ENCODE measurements around the gene LAMA1.
A peak's percentile ranks its signal among the peaks of the same experiment; 100 is the strongest.

Gene LAMA1

DNA sequence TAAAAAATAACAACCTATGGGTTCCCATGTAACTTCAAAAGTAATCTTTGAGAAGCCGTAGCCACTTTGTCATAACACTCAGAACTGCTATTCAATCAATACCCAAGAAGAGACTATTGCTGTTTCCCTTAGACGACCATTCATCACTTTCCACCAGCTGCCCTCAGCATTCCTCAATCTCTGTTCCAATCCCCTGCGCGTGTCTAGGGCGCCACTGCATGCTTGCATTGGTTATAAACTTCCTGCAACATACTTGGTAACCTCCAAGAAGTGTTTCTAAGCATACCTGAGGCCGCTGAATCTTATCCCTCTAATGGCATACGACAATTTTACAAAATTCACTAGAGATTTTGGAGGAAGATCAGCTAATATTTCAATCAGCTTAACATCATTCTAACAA lies 134.2 kb downstream of the LAMA1 start:
- DNase-seq (ENCODE audit: low read depth) = no peak

DNA sequence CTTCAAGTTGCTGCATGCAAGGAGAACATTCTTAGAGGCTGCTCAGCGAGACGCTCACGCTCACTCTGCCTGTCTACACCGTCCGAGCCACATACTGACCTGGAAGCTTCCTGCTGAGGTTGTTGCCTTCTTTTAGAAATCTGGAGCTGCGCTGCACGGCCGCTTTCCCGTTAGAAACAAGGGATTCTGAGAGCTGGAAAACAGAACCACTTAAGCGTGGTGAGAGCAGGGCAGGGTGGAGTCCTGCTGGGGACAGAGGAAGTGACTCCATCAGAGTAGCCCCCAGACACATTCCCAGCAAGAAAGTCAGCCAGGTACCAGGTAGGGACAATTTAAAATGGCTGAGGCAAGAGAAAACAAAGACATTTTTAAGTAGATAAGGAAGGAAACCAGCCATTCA lies 135.2 kb downstream of the LAMA1 start:
- no peak for DNase-seq (ENCODE audit: low read depth)

- DNase-seq (ENCODE audit: low read depth) = peak; percentile 52
Observed at GRCh38 chr18:6980363-6980762, 137.2 kb downstream of the LAMA1 start.

DNA sequence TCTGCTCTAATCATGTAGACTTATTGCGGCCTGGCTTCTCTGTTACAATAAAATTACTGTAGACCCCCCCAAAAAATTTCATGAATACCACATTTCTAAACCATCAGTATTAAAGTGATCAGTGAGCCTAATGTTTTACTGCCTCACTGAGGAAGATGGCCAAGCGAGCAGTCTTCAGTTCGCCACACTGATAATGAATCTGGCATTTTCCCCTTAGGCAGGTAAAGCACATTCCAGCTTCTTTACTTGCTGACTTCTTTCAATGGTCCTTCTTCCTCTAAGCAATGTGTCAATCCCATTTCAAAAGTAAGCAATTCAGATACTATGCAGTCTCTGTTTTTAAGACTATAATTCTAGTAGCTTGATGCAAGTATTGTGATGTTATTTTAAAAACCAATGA lies 137.6 kb downstream of the LAMA1 start:
- no peak for DNase-seq (ENCODE audit: low read depth)

DNA sequence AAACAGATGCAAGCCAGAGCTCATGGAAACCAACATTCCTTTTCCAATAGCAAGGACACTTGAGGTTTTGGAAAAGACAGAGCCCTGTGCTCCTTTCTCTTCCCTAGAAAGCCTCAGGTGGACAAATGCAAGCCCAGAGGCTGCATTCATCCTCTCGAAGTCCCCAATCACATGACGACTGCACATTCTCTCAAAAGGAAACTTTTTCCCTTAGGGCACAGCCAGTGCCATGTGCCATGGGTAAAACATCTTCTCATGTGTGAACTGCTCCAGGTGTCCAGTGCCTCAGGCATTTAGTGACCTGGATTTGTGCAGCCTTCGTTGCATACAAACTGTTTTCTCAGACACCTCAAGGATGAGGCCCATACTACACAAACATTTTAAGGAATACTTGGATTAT lies 140.7 kb downstream of the LAMA1 start:
- DNase-seq (ENCODE audit: low read depth) = no peak

DNA sequence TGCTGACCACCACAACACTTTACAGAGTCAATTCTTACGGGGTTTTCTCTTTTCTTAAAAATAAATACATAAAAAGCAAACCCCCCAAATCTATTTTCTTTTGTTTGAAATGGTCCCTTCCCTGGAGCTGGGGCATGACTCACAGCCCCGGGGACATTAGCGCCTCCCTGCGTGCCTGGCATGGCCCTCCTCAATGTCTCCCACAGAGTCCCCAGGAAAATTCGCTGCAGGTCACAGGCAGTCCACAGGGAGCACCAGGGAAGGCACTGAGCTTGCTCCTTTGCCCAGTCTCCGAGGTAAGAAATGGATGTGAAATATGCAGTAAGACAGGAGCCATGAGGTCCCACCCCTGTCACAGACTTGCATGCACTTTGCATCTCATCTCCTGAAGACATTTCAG lies 142.5 kb downstream of the LAMA1 start:
- no peak for DNase-seq (ENCODE audit: low read depth)

- DNase-seq (ENCODE audit: low read depth) = no peak
Observed at GRCh38 chr18:6971823-6972478, 145.6 kb downstream of the LAMA1 start.

DNA sequence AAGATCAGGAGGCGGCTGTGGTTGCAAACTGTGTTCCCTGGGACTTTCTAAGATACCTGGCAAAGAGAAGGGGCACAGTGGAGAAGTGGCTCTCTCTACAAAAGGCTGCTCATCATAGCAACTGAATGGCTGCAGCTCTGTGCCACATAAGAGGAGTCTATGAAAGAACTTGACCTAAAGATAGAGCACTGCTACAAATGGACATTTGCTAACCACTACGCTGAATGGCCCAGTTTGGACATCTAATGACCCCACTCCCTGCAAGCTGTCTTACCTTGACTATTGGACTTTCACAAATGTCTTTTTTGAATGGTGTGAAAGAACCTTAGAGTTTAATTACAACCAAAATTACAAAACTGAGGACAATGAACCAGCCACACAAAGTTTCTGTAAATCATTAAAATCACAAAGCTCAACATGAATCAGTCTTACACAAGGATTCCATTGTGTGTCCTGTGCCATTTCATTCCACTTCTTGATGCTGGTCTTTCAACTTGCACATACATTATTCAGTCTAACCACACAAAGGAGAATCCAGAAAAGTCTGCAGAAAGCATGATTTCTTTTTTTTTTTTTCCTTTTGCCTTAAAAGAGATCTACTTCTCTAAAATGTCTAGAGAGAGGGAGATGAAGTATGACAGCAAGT lies 154.0 kb downstream of the LAMA1 start:
- no peak for DNase-seq (ENCODE audit: low read depth)

DNA sequence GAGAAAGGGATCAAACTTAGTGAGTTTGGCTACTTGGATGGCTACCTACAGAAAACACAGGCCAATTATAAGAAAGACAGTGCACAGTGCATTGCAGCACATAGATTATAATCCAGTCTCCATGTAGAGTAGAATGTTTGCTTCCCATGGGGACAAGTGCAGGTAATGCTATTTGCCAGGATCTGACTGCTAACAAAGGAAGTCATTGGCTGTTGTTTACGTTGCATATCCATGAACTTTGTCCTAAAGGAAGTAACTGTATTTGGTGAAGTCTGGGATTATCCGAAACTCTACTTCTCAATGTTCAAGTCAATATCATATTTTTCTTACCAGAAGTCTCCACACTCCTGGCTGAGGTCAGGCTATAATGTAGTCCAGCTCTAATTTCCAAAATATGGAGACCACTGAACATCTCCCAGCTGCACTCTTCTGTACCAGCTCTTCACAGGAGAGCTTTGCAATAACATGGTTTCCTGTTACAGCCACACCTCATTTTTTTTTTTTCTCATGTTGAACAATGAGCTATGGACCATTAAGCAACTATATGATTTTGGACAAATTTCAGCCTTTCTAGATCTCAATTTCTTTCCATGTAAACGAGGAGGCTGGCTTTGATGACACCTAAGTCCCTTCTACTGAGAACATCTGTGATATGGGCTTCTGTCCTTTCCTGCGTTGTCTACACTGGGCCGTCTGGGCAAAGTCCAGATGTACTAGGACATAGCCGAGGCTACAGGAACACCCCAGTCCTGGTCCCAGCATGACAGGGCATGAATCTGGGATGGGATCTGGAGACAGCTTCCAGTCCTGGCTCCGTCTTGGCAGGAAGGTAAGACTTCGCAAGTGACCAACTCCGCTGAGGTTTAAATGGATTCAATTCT lies 154.8 kb downstream of the LAMA1 start:
- DNase-seq (ENCODE audit: low read depth) = no peak

- DNase-seq (ENCODE audit: low read depth) = no peak
Observed at GRCh38 chr18:6961331-6961730, 156.3 kb downstream of the LAMA1 start.

GRCh38 chr18:6960656-6961055 lies 156.9 kb downstream of the LAMA1 start:
- DNase-seq (ENCODE audit: low read depth) = peak; percentile 60

- no peak for DNase-seq (ENCODE audit: low read depth)
Observed at GRCh38 chr18:6960124-6960523, 157.5 kb downstream of the LAMA1 start.

- DNase-seq (ENCODE audit: low read depth) = no peak
Observed at GRCh38 chr18:6959110-6959509, 158.5 kb downstream of the LAMA1 start.

DNA sequence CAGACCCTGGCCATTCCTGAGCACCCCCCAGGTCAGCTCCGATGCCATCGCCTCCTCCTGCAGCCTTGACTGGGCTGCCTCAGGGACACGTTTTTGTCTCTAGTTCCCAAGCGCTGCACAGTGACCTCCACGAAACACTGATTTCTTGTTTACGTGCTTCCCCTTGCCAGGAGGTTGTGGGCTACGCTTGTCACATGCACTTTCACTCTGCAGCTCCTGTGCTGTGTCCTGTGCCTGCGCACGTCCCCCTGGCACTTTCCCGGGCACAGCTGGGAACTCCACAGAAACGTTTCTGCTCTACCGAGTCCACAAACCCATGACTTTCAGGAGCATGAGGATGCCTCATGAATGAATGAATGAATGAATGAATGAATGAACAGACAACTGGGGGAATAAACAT lies 160.6 kb downstream of the LAMA1 start:
- no peak for DNase-seq (ENCODE audit: low read depth)

- DNase-seq (ENCODE audit: low read depth) = no peak
Observed at GRCh38 chr18:6956495-6956894, 161.1 kb downstream of the LAMA1 start.

- no peak for DNase-seq (ENCODE audit: low read depth)
Observed at GRCh38 chr18:6955304-6955703, 162.3 kb downstream of the LAMA1 start.

GRCh38 chr18:6954501-6954900 lies 163.1 kb downstream of the LAMA1 start:
- DNase-seq (ENCODE audit: low read depth) = no peak

DNA sequence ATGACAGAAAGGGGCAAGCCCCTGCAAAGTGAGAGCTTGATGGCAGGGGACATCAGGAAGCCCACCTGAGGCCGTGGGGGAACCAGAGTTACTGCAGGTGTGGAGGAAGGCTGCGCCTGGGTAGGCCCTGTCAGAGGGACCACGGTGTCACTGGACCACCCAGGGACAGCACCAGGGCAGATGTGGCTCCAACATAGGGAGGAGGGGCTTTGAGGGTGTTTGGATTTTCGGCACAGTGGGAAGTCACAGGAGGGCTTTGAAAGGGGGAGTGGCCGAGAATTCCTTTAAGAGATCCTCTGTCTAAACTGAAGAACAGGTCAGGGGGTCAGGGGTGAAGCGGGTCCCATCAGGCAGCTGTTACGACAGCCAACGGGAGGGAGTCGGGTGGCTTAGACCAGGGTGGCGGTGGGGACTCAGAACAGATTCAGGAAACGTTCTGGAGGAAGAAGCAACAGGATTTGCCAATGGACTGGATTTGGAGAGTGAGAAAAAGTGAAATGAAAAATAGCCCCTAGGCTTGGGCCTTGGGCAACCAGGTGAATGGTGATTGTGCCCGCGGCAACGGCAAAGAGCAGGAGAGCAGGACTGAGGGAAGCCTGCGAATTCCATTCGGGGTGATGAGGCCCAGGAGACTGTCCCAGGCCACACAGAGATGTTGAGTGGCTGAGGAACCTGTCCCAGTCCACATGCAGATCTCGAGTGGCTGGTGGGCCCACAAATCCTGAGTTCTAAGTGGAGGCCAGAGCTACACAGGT lies 166.1 kb downstream of the LAMA1 start:
- no peak for DNase-seq (ENCODE audit: low read depth)

DNA sequence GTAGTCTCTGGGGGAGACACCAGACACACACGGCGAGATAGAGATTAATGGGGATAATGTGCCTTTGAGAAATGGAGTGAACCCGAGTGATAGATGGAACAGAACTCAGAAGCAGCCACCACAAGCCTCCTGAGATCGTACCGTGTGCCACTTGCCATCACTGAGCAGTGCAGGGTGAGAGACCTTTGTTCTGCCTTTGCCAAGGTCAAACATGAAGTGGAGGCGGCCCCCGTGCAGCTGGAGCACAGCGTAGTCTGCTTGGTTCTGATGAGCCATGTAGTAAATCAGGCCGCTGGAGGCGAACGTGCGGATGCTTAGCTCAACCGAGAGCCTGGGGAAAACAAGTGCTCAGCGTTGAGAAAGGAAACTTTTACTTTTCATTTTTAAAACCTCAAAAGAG lies 167.0 kb downstream of the LAMA1 start:
- no peak for DNase-seq (ENCODE audit: low read depth)

GRCh38 chr18:6949800-6950586 lies 167.6 kb downstream of the LAMA1 start:
- no peak for DNase-seq (ENCODE audit: low read depth)

- no peak for DNase-seq (ENCODE audit: low read depth)
Observed at GRCh38 chr18:6948281-6949055, 169.1 kb downstream of the LAMA1 start.
